ENCODE results near the gene FGFRL1.
"Not testable (repeated sequence)": the region's sequence is repeated elsewhere in the genome, so short reads cannot be mapped to it uniquely, and the experiment has no call there.

The FGFRL1 gene

DNA sequence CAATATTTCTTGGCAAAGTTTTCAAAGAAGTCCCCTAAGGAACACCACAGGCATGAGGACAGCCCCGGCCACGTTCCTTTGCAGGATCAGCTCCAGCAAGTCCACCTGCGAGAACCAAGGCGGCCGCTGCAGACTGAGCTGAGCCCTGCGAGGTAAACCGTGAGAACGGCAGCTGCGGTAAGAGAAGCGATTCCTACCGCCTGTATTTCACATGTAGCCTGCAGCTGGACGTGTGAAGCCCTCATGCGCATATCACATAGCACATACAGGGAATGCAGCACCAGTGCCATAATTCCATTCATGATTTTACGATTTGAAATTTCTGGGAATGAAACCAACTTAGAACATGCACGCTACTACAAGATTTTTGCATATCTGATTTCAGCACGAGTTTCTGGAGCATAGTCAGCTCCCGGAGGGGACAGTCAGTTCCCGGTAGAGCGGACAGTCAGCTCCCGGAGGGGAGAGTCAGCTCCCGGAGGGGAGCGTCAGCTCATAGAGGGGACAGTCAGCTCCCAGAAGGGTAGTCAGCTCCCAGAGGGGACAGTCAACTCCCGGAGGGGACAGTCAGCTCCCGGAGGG, 41.7 kb downstream of the FGFRL1 start:
- DNase-seq (ENCODE audit: low spot score) = no peak

DNA sequence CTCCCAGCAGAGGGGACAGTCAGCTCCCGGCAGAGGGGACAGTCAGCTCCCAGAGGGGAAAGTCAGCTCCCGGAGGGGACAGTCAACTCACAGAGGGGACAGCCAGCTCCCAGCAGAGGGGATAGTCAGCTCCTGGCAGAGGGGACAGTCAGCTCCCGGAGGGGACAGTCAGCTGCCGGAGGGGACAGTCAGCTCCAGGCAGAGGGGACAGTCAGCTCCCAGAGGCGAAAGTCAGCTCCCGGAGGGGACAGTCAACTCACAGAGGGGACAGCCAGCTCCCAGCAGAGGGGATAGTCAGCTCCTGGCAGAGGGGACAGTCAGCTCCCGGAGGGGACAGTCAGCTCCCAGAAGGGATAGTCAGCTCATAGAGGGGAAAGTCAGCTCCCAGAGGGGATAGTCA, 42.5 kb downstream of the FGFRL1 start:
- DNase-seq (ENCODE audit: low spot score) = not testable (repeated sequence)

DNA sequence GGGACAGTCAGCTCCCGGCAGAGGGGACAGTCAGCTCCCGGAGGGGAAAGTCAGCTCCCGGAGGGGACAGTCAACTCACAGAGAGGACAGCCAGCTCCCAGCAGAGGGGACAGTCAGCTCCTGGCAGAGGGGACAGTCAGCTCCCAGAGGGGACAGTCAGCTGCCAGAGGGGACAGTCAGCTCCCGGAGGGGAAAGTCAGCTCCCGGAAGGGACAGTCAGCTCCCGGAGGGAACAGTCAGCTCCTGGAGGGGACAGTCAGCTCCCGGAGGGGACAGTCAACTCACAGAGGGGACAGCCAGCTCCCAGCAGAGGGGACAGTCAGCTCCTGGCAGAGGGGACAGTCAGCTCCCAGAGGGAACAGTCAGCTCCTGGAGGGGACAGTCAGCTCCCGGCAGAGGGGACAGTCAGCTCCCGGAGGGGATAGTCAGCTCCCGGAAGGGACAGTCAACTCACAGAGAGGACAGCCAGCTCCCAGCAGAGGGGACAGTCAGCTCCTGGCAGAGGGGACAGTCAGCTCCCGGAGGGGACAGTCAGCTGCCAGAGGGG, 43.3 kb downstream of the FGFRL1 start:
- not testable (repeated sequence) for DNase-seq (ENCODE audit: low spot score)

DNA sequence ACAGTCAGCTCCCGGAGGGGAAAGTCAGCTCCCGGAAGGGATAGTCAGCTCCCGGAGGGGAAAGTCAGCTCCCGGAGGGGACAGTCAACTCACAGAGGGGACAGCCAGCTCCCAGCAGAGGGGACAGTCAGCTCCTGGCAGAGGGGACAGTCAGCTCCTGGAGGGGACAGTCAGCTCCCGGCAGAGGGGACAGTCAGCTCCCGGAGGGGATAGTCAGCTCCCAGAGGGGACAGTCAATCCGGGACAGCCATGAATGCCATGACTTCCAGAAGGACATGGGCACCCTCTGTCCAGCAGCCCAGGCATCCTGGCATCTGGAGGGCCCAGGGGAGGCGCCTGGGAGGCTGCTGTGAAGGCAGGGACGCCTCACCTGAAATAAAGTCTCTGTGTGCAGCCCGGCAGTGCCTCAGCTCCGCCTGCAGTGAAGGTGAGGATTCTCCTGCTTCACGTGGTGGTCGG, 43.8 kb downstream of the FGFRL1 start:
- not testable (repeated sequence) for DNase-seq (ENCODE audit: low spot score)

DNA sequence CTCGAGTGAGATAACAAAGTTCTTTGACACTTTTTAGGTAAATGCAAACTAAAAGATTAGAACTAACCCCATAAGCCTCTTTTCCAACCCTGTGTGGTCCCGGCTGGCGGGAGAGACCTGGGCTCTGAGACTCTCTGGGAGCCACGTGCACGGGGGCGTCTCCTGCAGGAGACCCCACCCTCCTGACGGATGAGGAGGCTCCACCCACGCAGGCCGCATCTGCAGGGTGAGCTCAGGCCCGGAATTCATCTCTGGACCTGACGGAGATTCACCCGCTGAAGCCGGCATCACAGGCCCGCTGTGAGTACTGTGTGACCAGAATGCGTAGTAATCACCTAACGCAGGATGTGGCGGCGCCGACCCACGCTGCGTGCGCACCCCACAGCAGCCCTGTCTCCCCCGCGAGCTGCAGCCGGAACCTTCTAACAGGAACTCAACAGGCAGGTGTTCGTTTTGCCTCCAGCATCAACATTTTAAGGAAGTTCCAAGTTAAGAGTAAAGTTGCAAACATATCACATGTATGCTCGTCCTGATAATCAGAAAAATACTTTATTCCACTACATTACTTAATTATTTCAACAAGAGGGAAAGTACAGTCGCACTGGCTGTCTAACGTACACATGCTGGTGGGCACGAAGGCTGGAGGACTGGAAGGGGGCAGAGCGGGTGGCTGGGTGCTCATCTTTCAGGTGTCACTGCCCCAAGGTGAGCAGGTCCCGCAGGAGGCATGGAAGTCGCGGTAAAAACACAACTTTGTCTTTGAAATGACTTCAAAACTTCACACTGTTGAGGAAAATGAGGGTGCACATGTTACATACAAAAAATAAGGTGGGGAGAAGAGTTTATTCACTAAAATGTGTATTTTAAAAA, 44.5 kb downstream of the FGFRL1 start:
- no peak for DNase-seq (ENCODE audit: low spot score)

DNA sequence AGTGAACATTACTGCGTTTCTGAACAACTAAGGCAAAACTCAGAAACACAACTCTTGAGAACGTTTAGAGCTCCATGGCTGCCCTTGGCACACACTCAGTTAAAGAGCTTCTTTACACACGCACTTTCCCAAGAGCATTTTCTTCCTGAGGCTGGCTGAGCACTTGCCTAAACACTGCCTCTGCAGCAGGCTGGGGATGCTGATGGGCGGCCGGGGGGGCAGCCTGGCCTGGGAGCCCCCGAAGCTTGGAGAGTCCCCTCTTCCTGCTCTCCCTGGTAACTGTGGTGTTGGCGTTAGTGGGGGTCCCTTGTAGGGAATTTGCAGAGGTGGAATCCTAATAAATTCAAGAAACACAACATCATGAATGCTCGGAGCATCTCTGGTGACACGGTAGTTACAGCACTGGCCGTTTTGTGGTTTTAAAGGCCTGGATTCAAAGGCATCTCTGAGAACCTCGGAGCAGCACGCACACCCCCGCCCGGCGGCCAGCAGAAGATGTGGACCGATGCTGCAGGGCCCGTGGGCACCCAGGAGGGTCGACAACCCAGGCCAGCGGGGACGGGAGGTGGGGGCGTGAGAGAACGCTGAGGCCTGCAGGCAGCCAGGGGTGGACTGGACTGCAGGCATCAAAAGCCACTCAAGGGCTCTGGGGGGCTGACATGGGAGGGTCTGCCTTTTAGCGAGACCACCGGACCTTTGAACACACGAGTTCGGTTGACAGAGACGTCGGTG, 45.4 kb downstream of the FGFRL1 start:
- DNase-seq (ENCODE audit: low spot score) = no peak

DNA sequence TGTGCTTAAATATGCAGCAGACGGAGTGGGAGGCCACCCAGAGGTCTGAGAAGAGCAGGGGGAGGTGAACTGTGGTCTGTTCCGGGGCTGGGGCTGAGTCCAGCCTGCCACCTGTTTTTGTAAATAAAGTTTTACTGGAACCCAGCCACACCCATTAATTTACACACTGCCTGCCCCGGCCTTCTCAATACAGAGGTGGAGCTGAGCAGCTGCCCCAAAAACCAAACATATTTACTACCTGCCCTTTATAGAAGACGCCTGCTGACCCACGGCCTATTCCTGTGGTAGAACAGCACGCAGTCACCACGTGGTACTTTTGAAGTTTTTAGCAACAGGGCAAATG, 45.9 kb downstream of the FGFRL1 start:
- DNase-seq (ENCODE audit: low spot score) = no peak

DNA sequence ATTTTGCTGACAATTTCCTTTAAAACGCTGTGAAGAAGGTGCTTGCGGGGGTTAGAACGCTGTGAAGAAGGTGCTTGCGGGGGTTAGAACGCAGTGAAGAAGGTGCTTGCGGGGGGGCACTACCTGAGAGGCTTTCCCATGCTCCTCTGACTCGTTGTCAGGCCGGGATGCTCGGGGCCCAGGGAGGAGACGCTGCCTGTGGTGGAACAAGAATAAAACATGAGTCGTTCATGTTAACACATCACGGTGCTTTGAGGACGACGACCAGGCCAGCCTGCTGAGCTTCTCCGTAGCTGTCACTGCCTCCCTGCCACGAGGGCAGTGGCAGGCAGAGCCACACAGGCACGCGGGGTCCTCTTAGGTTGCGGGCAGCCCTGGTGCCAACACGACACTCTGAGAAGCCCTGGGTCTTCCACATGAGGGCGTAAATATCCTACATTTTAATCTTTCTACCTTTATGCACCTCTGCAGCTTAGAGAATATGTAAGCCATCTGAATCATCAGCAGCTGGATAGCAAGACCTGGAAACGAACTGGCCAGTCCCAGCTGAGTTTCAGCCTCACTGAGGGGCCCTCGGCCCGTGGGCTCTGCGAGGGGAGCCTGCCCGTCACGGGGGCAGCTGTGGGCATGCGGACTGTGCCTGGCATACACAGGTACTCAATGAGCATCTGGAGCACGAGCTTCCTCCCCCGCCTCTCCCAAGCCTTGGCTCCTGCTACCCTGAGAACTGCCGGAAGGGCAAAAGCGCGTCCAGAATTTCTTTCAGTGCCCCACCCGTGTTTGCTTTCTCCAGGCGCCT, 47.0 kb downstream of the FGFRL1 start:
- DNase-seq (ENCODE audit: low spot score) = no peak

DNA sequence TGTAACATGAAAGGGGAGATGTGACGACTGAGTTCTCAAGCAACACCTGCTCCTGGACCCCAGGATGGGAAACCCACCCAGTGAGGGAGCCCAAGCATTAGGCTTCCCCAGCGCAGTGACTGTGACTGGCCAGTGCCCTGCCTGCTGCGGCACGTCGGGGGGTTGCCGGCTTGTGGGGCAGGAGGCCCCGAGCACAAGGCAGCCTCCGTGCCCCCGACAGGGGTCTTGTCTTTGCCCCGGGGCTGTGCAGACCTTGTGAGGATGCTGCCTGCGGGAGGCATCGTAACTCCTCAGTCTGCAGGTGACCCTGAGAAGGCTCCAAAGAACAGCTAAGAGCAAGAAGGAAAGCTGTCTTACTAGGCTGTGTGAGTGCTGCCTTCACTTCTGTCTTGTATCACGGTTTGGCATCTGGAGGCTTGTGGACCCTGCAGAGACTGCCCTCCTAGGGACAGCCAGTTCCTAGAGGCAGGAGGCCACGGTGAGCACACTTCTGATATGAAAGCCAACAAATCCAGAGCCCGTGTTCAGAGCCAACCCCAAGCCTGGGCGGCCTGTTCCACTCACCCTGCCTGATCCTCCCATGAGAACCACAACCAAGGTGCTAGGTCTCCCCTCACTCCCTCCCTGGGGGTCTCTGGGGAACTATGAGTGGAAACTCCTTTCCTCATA, 47.7 kb downstream of the FGFRL1 start:
- no peak for DNase-seq (ENCODE audit: low spot score)

DNA sequence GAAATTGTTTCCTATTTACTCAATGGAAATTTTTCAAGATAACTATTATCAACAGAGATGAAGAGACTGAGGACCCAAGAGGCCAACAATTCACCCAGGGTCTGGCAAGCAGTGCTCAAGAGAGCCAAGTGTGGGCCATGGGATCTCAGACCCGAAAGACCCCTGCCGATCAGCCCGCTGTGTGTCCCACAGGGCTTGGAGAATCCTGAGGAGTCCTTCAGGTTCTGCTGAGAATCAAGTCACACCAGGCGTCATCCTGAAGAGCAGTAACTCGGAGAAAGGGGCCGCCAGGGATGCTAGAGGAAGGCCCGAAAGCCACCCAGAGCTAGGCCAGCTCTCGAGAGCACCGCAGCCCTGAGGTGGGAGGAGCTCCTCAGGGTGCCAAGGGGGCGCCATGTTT, 48.7 kb downstream of the FGFRL1 start:
- no peak for DNase-seq (ENCODE audit: low spot score)

DNA sequence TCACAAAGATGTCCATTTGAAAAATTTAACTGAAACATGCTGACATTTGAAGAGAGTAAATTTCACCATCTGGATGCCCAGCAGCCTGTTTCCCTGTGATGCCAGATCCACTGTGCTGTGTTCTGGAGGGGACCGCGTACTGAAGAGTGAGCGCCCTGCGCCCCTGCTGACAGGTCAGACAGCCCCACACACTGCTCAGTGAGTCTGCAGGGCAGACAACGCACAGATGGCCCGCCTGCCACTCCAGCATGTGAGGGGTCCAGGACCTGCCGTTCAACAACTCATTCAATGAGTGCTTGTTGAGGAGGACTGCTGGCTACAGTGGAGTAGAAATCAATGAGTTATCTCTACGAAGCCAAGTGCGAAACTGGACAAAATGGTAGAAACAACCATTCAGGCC, 49.2 kb downstream of the FGFRL1 start:
- DNase-seq (ENCODE audit: low spot score) = no peak

DNA sequence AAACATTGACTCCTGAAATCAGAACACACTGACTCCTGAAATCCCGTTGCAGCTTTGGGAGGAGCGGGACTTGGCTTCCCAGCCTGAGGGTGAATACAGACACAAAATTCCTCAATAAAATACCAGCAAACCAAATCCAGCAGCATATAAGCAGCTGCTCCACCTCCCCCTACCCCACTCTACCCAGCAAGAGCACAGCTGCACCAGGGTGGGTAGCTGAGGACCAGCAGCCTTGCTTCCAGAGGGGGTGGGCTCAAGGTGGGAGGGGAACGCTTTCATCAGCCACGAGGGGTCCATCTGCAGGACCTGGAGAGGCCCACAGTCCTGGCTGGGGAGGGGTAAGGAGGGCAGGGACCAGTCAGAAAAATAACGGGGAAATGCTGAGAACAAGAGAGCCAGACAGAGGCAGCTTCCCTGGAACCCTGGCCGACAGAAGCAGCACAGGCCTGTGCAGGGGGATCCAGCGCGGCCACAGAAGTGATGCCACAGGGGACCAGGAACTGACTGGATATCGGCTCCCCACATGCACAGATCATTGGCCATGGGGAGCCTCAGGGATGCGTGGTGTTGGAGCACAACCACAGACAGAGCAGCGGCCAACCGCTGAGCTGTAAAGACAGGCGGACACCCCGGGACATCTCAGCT, 49.8 kb downstream of the FGFRL1 start:
- DNase-seq (ENCODE audit: low spot score) = no peak

DNA sequence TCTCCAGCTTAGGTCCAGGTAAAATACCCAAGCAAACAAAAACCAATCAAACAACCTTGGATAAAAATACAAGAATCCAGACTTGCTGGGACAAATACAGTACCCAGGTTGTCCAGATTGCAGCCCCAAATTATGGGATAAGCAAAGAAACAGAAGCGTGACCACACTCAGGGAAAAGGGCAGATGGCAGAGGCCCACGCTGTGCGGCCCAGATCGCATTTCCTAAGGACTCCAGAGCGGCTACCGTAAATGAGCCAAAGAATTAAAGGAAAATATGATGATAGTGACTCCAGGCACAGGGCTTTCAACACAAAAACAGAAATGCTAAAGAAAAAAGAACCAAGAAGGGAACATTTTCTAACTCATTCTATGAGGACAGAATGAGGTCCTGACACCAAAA, 50.3 kb downstream of the FGFRL1 start:
- DNase-seq (ENCODE audit: low spot score) = no peak

DNA sequence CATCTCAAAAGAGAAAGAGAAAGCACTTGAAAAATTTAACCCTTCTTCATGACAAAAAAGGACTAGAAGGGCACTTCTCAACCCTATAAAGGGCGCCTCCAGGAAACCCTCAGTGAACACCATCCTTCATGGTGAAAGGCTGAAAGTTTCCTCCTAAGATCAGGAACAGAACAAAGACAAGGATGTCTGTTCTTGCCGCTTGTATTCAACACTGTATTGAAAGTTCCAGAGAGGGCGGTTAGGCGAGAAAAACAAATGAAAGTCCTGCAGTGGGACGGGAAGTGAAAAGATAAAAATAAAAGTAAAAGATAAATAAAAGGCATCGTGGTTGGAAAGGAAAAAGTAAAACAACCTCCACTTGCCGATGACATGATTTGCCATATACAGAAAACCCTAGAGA, 51.0 kb downstream of the FGFRL1 start:
- no peak for DNase-seq (ENCODE audit: low spot score)

DNA sequence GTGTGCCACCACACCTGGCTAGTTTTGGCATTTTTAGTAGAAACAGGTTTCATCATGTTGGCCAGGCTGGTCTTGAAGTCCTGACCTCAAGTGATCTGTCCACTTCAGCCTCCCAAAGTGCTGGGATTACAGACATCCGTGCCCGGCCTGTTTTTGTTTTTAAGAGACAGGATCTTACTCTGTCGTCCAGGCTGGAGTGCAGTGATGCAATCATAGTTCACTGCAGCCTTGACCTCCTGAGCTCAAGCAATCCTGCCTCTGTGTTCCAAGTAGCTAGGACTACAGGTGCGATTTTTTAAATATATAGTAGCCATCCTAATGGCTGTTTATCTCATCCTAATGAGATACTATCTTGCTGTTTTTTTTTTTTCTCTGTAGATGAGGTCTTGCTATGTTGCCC, 54.3 kb downstream of the FGFRL1 start:
- DNase-seq (ENCODE audit: low spot score) = no peak

DNA sequence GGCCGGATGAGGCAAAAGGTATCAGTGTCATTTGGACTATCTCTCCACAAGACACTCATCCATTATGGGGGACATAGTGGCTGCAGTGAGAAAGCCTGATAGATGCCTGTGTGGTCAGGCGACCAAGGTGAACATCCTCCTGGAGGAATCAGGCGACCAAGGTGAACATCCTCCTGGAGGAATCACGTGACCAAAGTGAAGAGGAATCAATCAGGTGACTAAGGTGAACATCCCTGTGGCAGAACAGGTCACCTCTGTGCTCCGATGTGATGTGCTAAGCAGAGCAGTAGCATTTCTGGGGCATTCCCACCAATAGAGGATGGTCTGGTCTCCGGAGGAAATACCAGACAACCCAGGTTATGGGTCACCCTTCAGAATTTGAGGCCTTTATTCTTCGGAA, 58.0 kb downstream of the FGFRL1 start:
- no peak for DNase-seq (ENCODE audit: low spot score)

DNA sequence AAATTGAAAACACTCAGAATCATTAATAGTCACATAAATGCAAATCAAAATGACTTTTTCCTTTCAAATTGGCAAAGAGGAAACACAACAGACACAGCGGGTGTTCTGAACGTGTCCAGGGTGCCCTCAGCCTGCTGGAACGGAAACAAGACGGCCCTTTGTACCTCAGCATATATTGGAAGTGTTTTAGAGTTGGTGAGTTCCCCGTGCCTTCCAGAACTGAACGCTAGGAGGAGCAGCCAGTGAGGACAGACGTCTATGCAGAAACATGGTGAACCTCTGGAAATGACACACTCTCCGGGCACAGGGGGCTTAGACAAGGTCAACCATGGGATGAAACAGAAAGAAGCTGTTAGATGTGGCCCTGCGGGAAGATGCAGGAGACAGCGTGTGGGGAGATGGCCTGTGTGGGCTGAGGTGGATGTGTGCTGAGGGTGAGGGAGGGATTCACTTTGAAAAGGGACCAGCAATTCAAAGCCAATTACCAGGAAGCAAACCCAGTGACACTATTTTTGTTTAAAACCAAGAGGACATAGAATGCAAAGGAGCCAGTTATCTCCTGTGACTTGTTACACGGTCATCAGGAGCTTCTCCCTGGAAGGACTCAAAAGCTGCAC, 61.5 kb downstream of the FGFRL1 start:
- DNase-seq (ENCODE audit: low spot score) = peak; percentile 47

DNA sequence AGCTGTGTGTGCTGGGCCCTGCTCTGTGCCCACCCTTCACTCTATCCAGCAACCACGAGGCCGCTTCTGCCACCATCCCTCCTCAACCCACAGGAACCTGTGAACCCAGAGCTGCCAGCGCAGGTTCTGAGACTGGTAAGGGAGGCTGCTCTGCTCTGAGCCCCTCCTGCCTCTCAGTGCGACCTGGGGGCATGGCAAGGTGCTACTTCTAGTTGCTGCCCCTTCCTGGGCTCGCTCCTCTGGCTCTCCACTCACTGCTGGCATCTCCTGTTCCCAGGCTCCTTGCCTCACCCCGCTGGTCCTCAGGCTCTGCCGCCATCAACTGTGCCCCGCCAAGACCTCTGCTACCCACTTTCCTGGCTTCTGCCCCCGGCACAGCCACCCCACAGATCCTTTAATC, 62.7 kb downstream of the FGFRL1 start:
- no peak for DNase-seq (ENCODE audit: low spot score)

DNA sequence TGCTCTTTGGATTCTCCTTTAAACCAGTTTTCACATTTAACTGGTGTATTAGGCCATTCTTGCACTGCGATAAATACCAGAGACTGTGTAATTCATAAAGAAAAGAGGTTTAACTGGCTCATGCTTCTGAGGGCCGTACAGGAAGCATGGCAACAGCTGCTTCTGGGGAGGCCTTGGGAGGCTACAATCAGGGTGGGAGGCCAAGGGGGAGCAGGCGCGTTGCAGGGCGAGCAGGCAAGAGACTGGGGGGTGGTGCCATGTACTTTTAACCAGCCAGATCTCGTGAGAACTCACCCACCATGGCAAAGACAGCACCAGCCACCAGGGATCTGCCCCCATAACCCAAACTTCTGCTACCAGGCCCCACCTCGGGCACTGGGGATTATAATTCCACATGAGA, 63.8 kb downstream of the FGFRL1 start:
- DNase-seq (ENCODE audit: low spot score) = no peak
